ENCODE data around the gene CRTC1.

CRTC1 gene

GRCh38 chr19:18699403-18700054 is 16.0 kb downstream of the CRTC1 start:
- DNase-seq (ENCODE audit: low read depth in 2 of 2) = no peak

DNA sequence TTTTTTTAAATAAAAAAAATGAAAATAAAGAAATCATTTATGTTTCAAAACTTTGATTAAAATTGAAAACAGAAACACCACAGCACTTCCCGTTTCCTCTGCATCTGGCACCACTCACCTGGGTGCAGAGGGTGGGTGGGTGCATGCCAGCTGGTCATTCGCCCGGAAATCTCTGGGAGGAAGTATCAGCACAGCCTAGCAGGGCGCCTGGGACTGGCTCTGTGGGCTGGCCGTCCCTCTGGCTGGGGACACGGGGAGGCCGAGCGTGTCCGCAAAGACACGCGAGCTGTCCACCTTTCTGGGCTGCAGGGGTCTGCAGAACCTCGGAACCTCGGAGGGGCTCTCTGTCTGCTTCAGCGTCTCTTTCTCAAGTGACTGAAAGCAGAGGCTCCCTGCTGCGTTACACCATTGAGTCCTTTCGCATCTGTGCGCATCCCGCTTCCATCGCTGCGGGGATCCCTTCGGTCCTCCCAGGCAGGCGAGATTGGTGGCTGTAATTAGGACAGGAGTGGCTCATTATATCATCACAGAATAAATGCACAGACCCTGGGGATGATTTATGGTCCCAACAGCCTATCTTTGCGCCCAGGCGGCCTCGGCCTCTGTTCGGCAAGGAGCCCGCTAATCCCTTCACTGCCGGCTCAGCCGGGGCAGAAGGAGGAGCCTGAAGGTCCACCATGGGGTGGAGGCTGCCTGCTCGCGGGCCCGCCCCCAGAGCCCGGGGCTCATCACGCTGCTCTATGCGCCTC is 17.2 kb downstream of the CRTC1 start:
- peak; percentile 47 to 55 for DNase-seq (ENCODE audit: low read depth in 2 of 2)

- DNase-seq (ENCODE audit: low read depth in 2 of 2) = no peak
Observed at GRCh38 chr19:18701250-18701608, 17.7 kb downstream of the CRTC1 start.

DNA sequence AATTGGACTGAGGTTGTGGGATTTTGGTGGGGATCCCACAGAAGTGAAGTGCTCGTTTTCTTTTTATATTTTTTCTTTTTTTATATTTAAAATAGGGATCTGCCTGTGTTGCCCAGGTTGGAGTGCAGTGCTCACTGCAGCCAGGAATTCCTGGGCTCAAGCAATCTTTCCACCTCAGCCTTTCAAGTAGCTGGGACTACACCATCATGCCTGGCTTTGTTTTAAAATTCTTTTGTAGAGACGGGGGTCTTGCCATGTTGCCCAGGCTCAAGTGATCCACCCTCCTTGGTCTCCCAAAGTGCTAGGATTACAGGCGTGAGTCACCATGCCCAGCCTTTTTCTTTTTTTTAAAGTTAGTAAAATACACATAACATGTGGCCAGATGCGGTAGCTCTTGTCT is 20.6 kb downstream of the CRTC1 start:
- no peak for DNase-seq (ENCODE audit: low read depth in 2 of 2)

DNA sequence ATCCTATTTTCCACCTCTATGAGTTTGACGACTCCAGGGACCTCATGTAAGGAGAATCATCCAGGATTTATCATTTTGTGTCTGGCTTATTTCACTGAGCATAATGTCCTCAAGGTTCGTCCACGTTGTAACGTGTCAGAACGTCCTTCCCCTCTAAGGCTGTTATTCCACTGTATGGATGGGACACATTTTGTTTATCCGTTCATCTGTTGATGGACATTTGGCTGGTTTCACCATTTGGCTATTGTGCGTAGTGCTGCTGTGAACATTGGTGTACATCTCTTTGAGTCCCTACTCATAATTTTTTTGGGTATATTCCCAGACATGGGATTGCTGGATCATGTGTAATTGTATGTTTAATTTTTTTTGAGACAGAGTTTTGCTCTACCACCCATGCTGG is 21.5 kb downstream of the CRTC1 start:
- no peak for DNase-seq (ENCODE audit: low read depth in 2 of 2)

GRCh38 chr19:18708452-18709231 is 25.2 kb downstream of the CRTC1 start:
- no peak for DNase-seq (ENCODE audit: low read depth in 2 of 2)

DNA sequence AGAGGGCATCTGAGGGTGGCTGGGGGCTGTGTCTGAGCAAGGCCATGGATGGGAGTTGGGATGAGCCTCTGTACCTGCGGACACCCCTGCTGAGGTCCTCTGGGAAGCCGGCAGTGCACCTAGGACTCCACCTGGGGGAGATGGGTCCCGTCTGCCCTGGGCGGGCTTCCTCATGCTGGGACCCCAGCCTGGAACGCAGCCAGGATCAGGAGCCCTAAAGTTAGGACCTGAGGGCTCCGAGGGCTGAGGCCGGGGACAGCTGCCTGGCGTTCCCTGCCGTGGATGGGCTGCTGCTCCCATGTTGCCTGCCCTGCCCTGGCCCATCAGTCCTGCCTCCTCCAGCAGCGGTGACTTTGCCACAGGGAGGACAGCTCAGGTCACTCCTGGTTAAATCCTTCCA is 26.1 kb downstream of the CRTC1 start:
- DNase-seq (ENCODE audit: low read depth in 2 of 2) = no peak

GRCh38 chr19:18710186-18710585 is 26.7 kb downstream of the CRTC1 start:
- DNase-seq (ENCODE audit: low read depth in 2 of 2) = no peak

GRCh38 chr19:18710996-18711751 is 27.7 kb downstream of the CRTC1 start:
- DNase-seq (ENCODE audit: low read depth in 2 of 2) = no peak

- DNase-seq (ENCODE audit: low read depth in 2 of 2) = no peak
Observed at GRCh38 chr19:18711893-18712292, 28.4 kb downstream of the CRTC1 start.

GRCh38 chr19:18712981-18713380 is 29.5 kb downstream of the CRTC1 start:
- no peak for DNase-seq (ENCODE audit: low read depth in 2 of 2)

GRCh38 chr19:18713550-18714117 is 30.2 kb downstream of the CRTC1 start:
- DNase-seq (ENCODE audit: low read depth in 2 of 2) = no peak

DNA sequence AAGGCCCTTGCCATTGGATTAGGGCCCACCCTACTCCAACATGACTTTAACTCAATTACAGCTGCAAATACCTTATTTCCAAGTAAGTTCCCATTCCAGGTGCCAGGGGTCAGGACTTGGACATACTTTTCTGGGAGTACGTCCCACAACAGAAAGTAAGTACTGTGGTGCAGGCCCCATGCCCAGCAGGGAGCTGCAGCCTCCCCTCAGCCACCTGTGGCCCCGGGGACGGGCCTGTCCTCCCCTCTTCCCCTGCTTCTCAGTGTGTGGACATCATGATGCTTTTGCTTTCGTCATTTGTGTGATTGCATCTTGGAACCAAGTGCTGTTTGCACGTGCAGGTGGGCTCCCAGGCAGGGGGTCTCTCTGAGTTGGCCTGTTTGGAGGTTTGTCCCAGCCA is 31.9 kb downstream of the CRTC1 start:
- DNase-seq (ENCODE audit: low read depth in 2 of 2) = no peak

- no peak for DNase-seq (ENCODE audit: low read depth in 2 of 2)
Observed at GRCh38 chr19:18716857-18717256, 33.4 kb downstream of the CRTC1 start.

- no peak for DNase-seq (ENCODE audit: low read depth in 2 of 2)
Observed at GRCh38 chr19:18717601-18718000, 34.1 kb downstream of the CRTC1 start.

DNA sequence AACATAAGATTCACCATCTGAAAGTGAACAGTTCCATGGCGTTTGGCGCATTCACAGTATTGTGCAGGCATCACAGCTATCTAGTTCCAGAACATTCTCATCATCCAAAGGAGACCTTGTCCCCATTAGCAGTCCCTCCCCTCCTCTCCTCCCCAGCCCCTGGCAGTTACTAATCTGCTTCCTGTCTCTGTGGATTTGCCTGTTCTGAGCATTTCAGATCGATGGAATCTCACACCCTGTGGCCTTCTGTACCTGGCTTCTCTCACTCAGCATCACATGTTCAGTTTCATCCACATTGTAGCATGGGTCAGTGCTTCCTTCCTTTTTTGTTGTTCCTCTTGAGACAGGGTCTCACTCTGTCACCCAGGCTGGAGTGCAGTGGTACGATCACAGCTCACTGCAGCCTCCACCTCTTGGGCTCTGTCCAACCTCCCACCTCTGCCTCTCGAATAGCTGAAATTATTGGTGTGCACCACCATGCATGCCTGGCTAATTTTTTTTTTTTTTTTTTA is 34.6 kb downstream of the CRTC1 start:
- DNase-seq (ENCODE audit: low read depth in 2 of 2) = no peak

DNA sequence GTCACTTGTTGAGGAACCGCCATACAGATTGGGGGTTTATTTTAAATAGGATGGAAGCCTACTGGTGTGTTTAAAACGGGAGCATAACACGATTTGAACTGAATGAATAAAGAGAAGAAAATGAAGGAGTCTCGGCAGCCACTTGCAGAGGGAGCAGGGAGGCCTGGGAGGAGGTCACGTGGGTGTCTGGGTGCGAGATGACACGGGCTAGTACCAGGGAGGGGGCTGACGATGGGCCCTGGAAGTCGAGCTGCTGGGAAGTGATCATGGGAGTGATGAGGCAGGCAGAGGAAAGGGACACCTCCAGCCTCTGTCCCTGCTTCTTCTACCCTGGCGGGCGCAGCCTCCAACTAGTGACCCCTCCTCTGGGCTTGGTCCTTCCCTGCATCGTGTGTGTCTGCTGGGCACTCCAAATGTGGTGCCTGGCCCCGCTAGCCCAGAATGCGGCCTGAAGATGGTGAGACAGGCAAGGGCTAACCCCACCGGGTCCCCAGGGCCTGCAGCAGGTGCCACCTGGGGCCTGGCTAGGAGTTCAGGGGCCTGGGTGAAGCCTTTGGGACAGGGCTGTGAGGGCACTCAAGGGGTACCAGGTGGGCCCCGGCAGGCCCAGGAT is 35.5 kb downstream of the CRTC1 start:
- DNase-seq (ENCODE audit: low read depth in 2 of 2) = no peak

GRCh38 chr19:18719541-18719940 is 36.1 kb downstream of the CRTC1 start:
- DNase-seq (ENCODE audit: low read depth in 2 of 2) = no peak

DNA sequence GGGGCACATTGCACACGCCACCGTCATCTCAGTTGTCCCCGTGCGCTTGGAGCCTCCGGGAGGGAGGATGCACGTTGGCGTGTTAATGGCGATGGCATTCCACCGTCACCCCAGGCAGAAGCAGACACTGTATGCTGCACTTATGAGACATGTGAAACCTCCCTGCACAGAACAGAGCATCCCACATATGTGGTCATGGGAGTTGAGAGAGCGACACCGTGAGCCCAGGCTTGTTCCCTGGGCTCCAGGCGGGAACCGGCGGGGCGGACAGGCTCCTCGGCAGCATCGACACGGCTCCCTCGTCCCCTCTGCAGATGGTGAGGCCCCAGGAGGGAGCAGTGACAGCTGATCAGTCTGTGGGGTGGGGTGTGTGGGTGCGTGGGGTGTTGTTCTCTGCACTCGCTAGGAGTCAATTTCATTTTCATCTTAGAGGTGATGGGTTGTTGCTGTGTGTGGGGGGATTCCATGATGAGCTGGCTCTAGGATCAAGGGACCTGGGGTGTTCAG is 40.4 kb downstream of the CRTC1 start:
- no peak for DNase-seq (ENCODE audit: low read depth in 2 of 2)

GRCh38 chr19:18725841-18726770 is 42.6 kb downstream of the CRTC1 start:
- no peak for DNase-seq (ENCODE audit: low read depth in 2 of 2)

Data from stimulated activated CD4-positive, alpha-beta T cell treated with anti-CD3 and anti-CD28 coated beads, Interleukin-1b, Interleukin-23, amount 100 ng/mL, for 4 hours (primary cell).